GM21526 (cell line): ENCODE measurements around the gene DTX3.
"Not testable (repeated sequence)": the region's sequence is repeated elsewhere in the genome, so short reads cannot be mapped to it uniquely, and the experiment has no call there.

Experiments used
- ATAC-seq: cut with Tn5 transposase; IDR thresholded peaks from one replicate; pipeline ENCODE4 v1.9.1; 2021; ENCODE audit warnings: moderate library complexity; ENCODE audit not compliant: unreplicated experiment, low FRiP score

The DTX3 gene, protein sequence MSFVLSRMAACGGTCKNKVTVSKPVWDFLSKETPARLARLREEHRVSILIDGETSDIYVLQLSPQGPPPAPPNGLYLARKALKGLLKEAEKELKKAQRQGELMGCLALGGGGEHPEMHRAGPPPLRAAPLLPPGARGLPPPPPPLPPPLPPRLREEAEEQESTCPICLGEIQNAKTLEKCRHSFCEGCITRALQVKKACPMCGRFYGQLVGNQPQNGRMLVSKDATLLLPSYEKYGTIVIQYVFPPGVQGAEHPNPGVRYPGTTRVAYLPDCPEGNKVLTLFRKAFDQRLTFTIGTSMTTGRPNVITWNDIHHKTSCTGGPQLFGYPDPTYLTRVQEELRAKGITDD

DNA sequence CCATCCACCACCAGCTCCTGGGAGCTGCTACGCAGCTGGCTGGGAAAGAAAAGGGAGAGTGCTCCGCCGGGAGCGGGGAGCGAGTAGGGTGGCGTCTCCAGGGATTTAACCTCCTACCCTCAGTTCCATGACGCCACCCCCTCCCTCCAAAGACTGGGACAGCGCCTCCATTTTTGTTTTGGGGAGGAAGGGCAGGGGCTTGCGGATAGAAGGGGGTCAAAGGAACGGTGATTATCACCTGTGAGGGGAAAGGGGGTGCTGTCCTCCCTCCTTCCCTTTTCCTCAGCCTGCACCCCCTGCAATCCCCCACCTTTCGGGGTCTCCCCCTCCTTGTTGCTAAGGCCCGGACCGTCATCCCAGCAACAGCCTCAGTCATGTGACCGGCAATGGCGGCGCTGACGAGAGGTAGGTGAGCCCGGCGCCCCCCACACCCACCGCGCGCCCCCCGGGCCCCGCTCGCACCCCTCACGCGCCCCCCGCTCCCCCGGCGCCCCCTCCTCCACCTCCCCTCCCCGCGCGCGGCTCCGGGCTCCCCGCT is at the start of gene DTX3:
Gene DTX3, plus strand, starts transcription at position 371 of the 538 bp plus-strand sequence. CDS start 1,694 bp downstream, outside the sequence.
- ATAC-seq, result no peak

DNA sequence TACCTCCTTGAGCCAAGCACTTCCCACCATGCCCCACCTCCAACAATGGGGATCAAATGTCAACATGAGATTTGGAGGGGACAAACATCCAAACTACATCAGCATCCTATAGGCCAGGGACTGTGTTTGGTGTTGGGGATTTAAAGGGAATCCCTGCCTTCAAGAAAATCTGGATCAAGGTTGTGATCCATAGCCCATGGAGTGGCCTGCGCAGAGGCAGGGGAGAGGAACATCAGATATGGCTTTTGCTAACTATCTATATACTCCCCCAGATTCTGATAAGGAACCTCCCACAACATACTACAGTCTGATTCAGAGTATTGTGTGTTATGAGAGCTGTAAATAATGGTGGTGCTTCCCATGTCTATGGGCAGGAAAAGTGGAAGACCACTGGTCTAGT is 49.7 kb upstream of the DTX3 start:
- ATAC-seq, result no peak

DNA sequence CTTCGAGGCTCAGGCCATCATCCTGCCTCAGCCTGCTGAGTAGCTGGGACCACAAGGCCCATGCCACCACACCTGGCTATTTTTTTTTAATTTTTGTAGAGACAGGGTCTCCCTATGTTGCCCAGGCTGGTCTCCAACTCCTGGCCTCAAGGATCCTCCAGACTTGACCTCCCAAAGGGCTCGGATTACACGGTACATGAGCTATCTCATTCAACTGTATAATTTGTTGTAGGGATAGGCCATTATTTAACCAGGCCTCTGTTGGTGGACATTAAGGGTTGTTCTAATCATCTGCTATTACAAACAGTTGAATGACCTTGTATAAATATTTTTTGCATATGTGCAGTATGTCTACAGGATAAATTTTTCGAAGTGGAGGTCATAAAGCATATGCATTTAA is 45.8 kb upstream of the DTX3 start:
- ATAC-seq, result no peak

DNA sequence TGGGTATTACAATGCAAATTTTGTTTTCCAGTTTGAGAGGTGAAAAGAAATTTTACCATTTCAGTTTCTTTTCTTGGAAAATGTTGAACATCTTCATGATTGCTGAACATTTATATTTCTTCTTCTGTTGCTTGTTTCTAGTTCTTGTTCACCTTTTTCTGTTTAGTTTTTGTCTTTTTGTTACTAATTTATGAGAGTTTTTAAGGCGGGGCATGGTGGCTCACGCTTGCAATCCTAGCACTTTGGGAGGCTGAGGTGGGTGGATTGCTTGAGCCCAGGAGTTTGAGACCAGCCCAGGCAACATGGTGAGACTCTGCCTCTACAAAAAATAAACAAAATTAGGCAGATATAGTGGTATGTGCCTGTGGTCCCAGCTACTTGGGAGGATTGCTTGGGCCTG is 44.1 kb upstream of the DTX3 start:
- no peak for ATAC-seq

DNA sequence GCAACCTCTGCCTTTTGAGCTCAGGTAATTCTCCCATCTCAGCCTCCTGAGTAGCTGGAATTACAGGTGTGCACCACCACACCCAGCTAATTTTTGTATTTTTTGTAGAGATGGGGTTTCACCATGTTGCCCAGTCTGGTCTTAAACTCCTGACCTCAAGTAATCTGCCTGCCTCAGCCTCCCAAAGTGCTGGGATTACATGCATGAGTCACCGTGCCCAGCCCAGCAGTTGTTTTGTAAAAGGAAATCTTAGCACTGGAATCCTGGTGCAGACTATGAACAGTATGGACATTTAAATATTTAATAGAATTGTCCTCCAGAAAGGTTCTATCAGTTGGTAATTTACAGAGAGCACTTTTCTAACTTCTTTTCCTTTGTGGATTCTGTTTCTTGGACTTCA is 43.5 kb upstream of the DTX3 start:
- ATAC-seq, result not testable (repeated sequence)

DNA sequence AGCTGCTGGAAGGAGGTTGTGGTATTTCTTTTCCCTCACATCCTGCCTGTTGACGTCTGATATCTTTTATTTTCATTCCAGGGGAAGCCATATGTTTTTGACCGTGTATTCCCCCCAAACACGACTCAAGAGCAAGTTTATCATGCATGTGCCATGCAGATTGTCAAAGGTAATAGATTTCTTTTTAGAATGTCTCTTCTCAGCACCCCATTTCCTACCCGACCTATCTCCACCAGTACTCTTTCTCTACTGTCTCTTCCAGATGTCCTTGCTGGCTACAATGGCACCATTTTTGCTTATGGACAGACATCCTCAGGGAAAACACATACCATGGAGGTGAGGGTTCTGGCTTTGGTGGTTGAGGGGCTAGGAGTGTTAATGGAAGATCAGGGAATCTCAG is 41.3 kb upstream of the DTX3 start:
- no peak for ATAC-seq

DNA sequence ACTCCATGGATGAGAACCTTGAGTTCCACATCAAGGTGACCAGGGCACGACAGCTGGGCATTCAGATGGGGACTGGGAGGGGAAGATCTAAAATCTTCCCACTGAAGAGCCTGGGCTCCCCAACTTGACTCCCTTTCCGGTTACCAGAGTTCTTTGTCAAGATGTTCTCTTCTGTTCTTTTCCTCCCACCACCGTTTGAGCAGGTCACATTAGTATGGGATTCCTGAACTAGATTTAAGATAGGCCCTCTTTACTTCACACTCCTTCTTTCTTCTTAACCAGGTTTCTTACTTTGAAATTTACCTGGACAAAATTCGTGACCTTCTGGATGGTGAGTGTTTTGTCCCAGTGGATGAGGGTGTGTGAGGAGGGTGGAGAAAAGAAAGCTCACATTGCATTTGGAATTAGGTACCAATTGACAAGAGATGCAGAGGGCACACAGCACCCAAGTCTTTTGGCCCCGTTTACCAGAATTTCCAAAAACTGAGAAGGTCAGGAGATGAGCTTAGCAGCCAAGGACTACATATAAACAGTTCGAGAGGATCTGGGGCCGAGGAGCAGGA is 40.4 kb upstream of the DTX3 start:
- no peak for ATAC-seq

DNA sequence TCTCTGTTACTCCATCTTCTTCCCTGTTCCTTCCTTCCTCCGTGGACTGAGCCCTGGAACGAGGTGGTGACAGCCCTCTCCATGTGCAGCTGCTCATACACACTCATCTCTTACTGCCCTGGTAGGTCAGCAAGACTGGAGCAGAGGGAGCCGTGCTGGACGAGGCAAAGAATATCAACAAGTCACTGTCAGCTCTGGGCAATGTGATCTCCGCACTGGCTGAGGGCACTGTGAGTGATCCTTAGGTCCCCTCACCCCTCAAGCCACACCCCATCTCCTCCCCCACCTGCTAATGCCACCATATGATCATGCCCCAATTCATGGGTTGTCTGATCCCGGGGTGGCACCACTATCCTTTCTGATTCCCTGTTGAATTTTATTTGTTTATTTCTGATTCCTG is 35.8 kb upstream of the DTX3 start:
- ATAC-seq, result no peak

DNA sequence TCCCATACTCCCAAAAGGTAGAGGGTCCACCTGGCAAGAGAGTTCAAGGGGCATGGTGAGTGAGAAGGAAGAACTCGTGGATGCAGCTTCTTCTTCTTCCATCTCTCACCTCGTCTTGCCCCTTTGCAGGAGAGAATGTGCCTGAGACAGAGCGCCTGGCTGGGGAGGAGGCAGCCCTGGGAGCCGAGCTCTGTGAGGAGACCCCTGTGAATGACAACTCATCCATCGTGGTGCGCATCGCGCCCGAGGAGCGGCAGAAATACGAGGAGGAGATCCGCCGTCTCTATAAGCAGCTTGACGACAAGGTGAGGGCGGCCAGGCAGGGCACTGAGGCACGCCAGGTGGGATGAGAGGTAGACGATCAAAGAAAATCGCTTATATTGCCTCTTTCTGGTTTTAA is 34.8 kb upstream of the DTX3 start:
- ATAC-seq, result no peak

DNA sequence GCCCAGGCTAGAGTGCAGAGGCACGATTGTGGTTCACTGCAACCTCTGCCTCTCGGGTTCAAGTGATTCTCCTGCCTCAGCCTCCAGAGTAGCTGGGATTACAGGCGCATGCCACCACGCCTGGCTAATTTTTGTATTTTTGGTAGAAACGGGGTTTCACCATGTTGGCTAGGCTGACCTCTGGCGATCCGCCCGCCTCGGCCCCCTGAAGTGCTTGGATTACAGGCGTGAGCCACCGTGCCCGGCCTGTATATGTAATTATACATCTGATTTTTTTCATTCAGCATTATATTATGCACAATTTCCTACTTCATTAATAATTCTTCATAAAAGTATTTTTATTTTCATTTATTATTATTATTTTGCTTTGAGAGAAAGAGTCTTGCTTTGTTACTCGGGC is 34.2 kb upstream of the DTX3 start:
- not testable (repeated sequence) for ATAC-seq

DNA sequence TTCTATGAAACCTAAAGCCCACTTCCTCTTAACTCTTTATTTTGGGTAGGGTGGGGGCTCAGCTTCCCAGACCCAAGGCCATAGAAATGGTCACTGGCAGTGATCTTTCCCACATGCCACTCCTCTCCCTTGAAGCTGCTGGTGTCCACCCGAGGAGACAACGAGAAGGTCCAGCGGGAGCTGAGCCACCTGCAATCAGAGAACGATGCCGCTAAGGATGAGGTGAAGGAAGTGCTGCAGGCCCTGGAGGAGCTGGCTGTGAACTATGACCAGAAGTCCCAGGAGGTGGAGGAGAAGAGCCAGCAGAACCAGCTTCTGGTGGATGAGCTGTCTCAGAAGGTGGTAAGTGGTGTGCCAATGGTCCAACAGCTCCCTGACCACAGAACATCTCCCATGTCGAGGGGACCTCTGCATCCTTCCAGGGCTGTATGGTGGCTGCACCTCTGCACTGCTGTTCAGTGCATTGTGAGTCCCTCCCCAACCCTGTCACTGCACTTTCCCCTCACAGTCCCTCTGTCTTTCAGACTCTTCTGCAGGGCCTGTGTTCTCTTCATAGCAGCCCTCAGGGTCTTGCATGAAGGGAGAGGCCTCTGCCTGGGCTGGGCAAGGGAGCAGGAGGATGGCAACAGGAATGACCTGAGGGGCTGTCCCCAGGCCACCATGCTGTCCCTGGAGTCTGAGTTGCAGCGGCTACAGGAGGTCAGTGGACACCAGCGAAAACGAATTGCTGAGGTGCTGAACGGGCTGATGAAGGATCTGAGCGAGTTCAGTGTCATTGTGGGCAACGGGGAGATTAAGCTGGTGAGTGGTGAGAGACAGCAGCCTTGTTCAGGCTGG is 32.5 kb upstream of the DTX3 start:
- no peak for ATAC-seq

DNA sequence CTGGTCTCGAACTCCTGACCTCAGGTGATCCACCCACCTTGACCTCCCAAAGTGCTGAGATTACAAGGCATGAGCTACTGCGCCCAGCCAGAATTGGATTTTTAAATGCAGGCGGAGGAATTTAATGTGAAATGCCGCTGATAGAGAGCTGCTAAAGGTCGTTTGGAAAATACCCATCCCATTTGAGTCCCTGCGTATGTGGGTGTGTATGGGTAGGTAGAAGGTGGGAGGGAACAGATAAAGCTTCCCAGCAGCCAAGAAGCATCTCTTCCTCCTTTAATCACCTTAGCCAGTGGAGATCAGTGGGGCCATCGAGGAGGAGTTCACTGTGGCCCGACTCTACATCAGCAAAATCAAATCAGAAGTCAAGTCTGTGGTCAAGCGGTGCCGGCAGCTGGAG is 29.8 kb upstream of the DTX3 start:
- ATAC-seq, result no peak

DNA sequence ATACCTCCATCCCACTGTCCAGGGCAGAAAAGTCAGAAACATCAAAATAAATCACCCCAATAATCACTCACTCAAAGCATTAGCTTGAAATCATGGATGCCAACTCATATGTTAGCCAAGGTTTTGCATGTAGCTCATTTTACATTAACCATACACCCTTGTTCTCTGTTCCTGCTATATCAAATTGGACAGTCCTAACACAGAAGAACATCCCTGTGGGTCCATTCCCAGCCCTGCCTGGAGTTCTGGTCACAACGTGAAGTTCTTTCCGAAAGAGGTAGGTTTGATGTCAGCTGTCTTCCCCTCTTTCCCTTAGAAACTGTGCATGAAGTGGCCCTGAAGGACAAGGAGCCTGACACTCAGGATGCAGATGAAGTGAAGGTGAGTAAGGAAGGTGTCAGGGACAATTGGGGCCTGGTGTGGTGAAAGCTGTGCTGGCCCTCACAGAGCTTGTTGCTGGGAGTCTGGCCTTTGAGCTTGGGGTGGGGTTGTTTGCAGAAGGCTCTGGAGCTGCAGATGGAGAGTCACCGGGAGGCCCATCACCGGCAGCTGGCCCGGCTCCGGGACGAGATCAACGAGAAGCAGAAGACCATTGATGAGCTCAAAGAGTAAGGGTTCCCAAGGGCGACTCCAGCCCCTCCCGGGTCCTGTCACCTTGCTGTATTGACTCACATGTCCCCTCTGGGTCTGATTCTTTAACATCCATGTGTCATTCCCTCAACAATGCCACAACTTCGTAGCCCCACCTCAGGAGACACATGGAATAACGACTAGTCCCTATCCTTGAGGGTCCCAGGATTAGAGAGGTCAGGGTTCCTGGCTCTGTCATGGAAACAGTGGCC is 28.6 kb upstream of the DTX3 start:
- ATAC-seq, result no peak

DNA sequence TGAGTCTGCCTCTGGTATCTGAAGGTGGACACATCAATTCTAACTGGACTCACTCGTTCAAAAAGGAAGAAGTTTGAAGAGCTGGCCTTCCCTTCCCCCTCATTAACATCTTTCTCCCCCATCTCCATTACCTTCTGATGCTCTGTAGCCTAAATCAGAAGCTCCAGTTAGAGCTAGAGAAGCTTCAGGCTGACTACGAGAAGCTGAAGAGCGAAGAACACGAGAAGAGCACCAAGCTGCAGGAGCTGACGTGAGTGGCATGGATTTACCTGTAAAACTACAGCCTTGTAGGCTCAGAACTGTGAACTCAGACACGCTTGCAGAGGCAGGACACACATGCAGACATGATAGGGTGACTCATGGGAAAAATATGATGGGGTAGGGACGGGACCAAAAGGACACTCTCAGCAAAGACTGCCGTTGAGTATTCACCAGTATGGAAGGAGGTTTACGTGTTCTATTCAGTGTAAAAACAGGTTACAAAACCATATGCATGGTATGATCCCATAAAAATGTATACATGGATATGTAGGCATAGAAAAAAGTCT is 27.9 kb upstream of the DTX3 start:
- no peak for ATAC-seq

DNA sequence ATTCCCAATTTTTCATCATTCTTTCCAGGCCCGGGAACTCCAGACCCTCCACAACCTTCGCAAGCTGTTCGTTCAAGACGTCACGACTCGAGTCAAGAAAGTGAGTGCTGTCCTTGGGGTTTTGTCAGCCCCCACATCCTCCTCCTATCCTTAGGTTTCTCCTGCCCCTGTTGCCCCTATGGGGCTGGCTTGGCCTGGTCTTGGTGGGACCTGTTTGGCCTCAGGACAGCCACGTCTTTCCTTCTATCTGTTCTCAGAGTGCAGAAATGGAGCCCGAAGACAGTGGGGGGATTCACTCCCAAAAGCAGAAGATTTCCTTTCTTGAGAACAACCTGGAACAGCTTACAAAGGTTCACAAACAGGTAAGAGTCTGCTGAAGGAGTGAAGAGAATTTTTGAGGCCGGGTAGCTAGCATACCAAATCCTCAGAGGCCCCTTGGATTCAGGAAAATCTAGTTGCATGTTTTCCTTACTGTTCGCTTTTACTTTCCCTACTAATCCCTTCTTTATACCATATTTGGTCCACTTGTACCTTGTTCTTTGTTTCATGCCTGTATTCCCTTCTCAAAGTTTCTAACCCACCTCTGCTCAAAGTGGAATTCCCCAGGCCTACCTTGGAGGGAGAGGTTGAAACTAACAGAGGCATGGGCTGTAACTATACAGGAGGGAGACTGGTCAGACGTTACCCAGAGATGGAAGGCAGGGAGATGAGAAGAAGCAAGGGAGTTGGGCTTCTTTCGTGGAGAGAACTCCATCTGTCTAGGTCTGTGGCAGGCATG is 26.5 kb upstream of the DTX3 start:
- no peak for ATAC-seq

DNA sequence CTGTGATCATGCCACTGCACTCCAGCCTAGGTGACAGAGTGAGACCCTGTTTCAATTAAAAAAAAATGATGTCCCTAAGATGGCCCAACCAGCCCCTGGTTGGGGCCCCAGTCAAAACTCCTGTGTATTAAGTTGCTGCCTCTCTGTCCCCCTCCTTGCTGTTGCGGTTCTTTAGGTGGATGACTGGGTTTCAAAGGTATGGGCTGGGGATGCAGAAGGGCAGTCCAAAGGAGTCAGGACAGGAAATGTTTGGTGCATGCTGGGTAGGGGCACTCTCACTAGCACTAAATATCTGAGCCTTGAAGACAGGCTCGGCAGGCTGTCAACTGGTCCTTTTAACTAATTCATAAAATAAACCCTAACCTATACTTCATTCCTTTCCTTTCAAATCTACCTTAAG is 25.6 kb upstream of the DTX3 start:
- ATAC-seq, result no peak

DNA sequence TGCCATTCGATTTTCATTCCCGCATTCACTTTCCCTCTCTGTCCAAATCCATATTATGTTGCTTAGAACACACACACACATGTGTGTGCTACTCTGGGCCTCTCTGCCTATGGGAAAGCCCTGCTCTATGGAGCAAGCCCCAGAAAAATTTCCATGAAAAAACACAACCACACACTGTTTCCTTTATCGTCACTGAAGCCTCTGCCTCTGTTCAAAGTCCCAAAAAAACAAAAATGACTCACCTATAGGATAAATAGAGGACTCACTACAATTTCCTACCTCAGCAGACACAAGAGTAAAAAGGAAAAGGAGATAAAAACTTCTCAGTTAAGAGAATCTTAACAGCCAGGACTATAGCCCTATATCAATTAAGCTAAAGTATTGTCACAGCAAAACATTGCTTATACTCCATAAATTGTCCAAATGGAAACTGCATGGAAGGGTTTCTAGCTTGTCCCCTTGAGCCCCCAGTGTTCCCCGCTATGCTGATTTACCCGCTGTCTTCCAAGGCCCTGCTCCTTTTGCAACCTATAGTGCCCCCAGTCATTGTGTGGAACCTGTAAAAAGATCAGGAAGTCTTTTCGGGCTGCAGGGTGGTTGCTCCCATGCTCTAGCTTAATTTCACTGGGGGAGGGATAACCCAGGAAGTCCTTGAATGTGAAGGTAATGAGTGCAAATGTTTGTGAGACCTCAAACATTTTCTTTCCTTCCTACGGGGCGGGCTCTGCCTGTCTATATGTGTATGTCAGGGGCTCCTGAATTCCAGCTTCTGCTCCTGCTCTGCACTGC is 24.8 kb upstream of the DTX3 start:
- no peak for ATAC-seq

DNA sequence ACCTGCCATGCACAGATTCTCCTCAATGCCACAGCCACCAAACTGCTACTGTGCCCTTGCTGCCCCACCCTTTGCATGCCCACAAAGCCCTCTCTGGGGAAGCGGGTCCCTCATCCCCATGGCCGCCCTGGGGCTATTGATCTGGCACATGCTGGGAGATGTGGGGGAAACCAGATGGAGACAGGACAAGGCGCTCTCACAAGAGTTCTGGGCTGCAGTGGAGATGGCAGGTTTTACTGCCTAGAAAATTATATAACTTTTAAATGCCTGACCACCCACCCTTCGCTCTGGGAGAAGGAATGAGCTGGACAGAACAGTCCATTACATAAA is 24.2 kb upstream of the DTX3 start:
- no peak for ATAC-seq

DNA sequence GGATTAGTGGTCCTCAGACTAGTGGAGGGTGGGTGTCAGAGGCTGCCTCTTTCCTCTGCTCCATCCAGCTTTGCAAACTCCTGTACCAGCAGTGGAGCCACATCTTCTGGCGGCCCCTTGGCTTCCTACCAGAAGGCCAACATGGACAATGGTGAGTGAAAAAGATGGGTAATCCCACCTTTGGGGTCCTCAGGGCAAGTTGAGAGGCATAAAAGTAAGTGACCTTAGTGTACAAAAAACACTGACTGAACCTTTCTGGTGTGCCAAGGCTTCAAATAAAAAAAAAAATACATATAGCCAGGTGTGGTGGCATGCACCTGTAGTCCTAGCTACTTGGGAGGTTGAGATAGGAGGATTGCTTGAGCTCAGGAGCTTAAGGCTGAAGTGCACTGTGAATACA is 22.8 kb upstream of the DTX3 start:
- ATAC-seq, result no peak
